T-helper 2 cell treated with Interferon-gamma antibody and Interleukin-4, amounts not matched to agents 100 ng/mL and 5 ng/mL, for 36 hours (primary cell): ENCODE data around the gene IPCEF1. TPM values are rescaled to one million over a fixed set of nuclear protein-coding genes. Genes with fewer than 3 reads are reported as not detected.

Source experiments
- intact Hi-C: fragments of 100-400 bp; cut with micrococcal nuclease; formaldehyde crosslinking; loops from one replicate; pipeline ENCODE4 v1.15.1; 2023
- total RNA-seq: library from RNA; stranded (reverse); gene quantifications from 2 replicates; pipeline ENCODE4 v1.2.3, GENCODE V29; 2022

Gene IPCEF1
- total RNA-seq, 1 donor from 2014 or later: 10.2 TPM

- intact Hi-C loops: no loop called here
Measured at GRCh38 chr6:154297721-154298120, 58.9 kb downstream of the IPCEF1 start.

DNA sequence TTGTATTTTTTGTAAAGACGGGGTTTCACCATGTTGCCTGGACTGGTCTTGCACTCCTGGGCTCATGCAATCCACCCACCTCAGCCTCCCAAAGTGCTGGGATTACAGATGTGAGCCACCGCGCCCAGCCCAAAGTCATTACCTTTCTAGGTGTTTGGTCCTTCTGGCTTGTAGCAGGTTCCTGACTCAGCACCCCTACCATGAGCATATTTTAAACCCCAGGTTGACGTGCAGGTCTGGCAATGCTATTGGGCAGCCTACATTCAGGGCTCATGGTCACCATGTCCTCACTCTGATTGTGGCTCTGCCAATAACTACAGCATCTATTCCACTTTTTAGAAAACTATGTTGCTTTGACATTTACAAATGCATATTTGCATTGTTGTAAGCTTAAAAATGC is 59.4 kb downstream of the IPCEF1 start:
- intact Hi-C loops: no loop called here

DNA sequence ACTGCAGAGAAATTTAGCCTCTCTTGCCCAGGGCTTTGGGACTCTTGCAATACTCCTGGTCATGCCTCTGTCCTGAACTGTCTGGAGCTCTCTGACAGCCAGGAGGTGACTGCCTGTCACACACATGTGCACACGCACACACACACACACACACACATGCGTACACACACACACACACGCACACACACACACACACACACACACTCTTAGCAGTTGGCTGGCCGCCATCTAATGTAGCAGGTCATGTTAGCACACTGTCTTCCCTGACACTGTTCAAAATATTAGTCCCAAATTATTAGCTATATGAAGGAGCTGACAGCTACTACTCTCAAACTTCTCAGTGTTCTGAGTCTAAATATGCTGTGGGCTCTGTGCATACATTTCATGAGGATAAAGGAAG is 60.9 kb downstream of the IPCEF1 start:
- intact Hi-C loops: no loop called here

GRCh38 chr6:154292855-154293519 is 63.6 kb downstream of the IPCEF1 start:
- intact Hi-C loops: no loop called here

- intact Hi-C loops: no loop called here
Measured at GRCh38 chr6:154292066-154292465, 64.5 kb downstream of the IPCEF1 start.

- intact Hi-C loops: no loop called here
Measured at GRCh38 chr6:154289818-154290508, 66.6 kb downstream of the IPCEF1 start.

- intact Hi-C loops: no loop called here
Measured at GRCh38 chr6:154285826-154286225, 70.8 kb downstream of the IPCEF1 start.

DNA sequence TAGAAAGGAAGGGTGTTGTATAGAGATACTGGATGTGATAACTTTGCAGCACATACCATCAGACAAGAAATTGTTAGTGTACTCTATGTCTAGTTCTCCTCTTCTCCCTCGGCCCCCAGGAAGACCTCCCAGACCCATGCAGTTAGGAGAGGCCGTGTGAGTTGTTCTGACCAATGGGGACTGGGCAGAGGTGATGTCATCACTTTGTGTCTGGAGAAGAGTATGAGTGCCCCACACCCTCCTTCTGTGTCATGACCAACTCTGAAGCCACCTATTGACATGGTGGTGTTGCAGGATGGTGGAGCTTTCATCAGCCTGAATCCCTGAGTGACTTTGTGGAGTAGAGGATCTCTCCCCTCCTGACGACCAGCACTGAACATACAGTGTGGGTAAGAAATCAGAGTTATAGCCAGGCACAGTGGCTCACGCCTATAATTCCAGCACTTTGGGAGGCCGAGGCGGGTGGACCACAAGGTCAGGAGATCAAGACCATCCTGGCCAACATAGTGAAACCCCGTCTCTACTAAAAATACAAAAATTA is 72.2 kb downstream of the IPCEF1 start:
- intact Hi-C loops: no loop called here

DNA sequence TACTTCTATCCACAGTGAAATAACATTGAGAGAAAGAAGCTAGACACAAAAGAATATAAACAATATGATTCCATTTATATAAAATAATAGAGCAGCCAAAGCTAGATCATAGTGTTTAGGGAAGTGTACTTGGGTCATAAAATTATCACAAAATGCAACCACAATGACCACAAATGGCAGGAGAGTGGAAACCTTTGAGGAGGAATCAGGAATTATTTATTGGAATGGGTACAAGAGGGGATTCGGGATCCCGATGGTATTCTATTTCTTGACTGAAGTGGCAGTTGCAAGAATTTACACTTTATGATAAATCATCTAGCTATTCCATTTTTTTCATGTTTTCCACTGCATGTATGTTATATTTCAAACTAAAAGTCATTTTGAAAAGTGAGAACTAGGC is 76.1 kb downstream of the IPCEF1 start:
- intact Hi-C loops: no loop called here

GRCh38 chr6:154277629-154278017 is 79.0 kb downstream of the IPCEF1 start:
- intact Hi-C loops: loop anchor here (1.0 to 2.0 kb wide), 4 partner anchors 27 to 398 kb away; no protein-coding TSS in a partner anchor

GRCh38 chr6:154276810-154277628 is 79.6 kb downstream of the IPCEF1 start:
- intact Hi-C loops: loop anchor here (1.0 to 2.0 kb wide), 4 partner anchors 27 to 398 kb away; no protein-coding TSS in a partner anchor

DNA sequence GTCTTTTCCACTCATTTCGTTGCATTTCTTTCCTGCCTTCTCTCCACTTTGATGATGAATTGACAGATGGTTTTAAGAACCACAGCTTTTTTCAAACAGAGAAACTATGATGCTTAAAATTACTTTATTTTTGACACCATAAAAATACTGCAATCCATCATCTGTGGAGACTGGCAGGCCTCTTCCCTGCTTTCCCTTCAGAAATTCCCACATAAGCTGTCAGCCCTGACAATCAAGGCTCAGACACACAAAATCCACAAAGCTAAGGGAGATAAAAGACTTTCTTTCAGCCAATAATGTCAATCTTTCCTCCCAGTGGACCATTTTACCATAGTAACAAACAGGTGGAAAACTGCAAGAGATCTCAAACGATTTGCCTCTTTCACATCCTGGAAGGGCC is 82.4 kb downstream of the IPCEF1 start:
- intact Hi-C loops: no loop called here

DNA sequence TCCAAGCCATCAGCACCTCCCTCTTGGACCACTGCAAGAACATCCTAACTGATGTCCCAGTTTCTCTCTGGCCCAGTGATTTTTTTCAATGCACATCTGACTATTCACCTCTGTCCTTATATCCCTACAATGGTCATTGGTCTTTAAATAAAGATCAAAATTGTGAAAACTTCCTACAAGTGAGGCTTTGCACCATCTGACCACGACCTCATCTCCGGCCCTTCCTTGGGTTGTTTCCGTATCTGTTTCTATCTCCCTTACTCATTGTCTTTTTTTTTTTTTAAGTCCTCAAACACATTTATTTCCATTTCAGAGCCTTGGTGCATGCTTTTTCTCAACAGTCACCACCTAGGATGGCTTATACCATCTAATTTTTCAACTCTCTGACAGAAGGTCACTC is 88.1 kb downstream of the IPCEF1 start:
- intact Hi-C loops: no loop called here

- intact Hi-C loops: no loop called here
Measured at GRCh38 chr6:154267508-154268106, 89.0 kb downstream of the IPCEF1 start.

DNA sequence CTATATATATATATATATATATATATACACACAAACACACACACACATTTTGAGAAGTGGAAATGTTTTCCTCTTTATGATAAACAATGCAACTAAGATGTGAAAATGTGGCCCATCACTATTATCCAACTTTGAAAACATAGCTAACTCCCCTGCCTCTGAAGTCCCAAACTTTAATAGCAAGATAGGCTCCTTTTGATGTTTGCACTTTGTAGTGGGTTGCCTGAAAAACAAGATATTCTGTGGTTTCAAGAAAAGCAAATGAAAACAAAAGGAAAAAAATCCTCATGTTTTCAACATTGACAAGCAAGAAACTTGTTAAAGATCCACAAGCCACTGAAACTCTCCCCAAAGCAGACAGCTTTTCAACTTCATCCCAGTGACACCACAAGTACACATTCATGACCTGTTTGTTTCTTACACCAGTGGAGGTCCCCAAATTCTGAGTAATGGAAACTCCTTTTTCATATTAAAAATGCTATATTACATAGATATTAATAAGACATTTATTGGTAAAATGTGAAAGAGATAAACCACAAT is 90.0 kb downstream of the IPCEF1 start:
- intact Hi-C loops: no loop called here

- intact Hi-C loops: no loop called here
Measured at GRCh38 chr6:154261688-154262397, 94.8 kb downstream of the IPCEF1 start.

GRCh38 chr6:154258064-154258757 is 98.4 kb downstream of the IPCEF1 start:
- intact Hi-C loops: no loop called here

GRCh38 chr6:154257067-154257466 is 99.5 kb downstream of the IPCEF1 start:
- intact Hi-C loops: no loop called here

DNA sequence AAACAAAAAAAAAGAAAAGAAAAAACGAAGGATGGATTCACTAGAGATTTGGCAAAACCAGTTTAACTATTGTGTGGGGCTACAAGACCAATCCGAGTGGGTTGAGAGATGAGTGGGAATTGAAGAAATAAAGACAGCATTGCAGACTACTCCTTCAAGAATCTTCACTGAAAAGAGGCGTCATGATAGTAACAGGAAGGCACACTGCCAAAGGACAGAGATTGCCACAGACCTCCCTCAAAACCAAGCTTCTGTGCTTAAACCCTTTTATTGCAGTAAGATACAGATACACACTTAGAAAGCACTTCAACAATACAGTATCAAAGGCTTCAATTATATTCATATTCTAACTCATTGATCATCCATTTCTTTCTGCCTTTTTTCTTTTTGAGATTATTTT is 103.9 kb downstream of the IPCEF1 start:
- intact Hi-C loops: no loop called here

- intact Hi-C loops: no loop called here
Measured at GRCh38 chr6:154251116-154251515, 105.5 kb downstream of the IPCEF1 start.
